Gastroesophageal sphincter (tissue), 3 donors: ENCODE data around the gene WDR18.

Experiments
- EP300 ChIP-seq: sonication (generic); formaldehyde crosslinking; IDR thresholded peaks from one replicate; pipeline ENCODE4 v1.6.1; 2017; ENCODE audit warnings: antibody characterized with exemption, mild to moderate bottlenecking
- POLR2AphosphoS5 ChIP-seq: sonication (generic); formaldehyde crosslinking; IDR thresholded peaks from one replicate; pipeline ENCODE4 v1.6.1; 2017; ENCODE audit warnings: antibody characterized with exemption
- TF ChIP-seq, protein P1 (sequence below), 4 experiments: fragments of 200-600 bp in 2 of 4; fragments of 450-650 bp in 2 of 4; sonication (generic) in 1 of 4; IDR thresholded peaks; one replicate each; pipeline ENCODE4 v1.5.1; 2017 to 2019; ENCODE audit warnings: antibody characterized with exemption in 4 of 4, mild to moderate bottlenecking in 2 of 4, moderate library complexity in 2 of 4

- TF ChIP-seq, protein P1, sequence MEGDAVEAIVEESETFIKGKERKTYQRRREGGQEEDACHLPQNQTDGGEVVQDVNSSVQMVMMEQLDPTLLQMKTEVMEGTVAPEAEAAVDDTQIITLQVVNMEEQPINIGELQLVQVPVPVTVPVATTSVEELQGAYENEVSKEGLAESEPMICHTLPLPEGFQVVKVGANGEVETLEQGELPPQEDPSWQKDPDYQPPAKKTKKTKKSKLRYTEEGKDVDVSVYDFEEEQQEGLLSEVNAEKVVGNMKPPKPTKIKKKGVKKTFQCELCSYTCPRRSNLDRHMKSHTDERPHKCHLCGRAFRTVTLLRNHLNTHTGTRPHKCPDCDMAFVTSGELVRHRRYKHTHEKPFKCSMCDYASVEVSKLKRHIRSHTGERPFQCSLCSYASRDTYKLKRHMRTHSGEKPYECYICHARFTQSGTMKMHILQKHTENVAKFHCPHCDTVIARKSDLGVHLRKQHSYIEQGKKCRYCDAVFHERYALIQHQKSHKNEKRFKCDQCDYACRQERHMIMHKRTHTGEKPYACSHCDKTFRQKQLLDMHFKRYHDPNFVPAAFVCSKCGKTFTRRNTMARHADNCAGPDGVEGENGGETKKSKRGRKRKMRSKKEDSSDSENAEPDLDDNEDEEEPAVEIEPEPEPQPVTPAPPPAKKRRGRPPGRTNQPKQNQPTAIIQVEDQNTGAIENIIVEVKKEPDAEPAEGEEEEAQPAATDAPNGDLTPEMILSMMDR (IDR thresholded peaks at IDR 0.05), result no peak
- TF ChIP-seq POLR2AphosphoS5 (no peak), EP300 (no peak)
Measured at GRCh38 chr19:963486-963951, 20.6 kb upstream of the WDR18 start.
